ENCODE data around the gene IL12RB2.

IL12RB2 gene

DNA sequence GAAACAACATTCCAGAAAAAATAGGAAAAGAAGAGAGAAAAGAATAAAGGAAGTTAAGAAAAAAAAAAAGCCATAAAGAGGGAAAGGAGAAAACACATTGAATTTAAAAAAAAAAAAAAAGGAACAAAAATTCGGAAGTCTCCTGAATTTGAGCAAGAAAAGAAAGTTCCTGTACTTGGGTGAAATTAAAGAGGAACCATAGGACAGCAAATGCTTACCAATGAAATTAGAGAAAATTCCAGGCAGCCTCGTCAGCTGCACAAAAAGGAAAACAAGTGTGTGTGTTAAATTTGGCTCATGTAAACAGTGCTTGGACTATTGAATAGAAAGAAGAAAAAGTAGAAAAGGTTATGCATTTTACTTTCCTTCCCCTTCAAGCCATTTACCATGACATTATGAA, 4.9 kb downstream of the IL12RB2 start:
- no peak for DNase-seq (ENCODE audit: low spot score)

GRCh38 chr1:67313934-67314671, 6.4 kb downstream of the IL12RB2 start:
- no peak for DNase-seq (ENCODE audit: low spot score)

- DNase-seq (ENCODE audit: low spot score), result no peak
These were observed 7.0 kb downstream of the IL12RB2 start for GRCh38 chr1:67314696-67315095.

GRCh38 chr1:67316180-67316902, 8.7 kb downstream of the IL12RB2 start:
- no peak for DNase-seq (ENCODE audit: low spot score)

DNA sequence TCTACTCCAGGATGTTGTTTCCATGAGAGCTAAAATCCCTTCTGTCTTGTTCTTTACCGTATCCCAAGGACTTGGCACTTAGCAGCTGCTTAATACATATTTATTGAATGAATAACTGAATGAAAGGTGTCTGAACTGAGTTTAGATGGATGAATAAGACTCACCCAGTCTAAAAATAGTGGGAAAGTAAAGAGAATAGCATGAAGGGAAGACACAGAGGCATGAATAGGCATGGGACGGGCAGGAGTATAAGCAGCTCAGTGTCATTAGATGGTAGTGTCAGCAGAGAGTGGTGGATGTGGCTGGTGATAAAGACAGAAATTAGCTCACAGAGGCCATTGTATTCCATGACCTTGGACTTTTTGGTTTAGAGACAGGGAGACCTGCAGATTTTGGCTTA, 9.2 kb downstream of the IL12RB2 start:
- no peak for DNase-seq (ENCODE audit: low spot score)

- no peak for DNase-seq (ENCODE audit: low spot score)
These were observed 10.1 kb downstream of the IL12RB2 start for GRCh38 chr1:67317803-67318202.

DNA sequence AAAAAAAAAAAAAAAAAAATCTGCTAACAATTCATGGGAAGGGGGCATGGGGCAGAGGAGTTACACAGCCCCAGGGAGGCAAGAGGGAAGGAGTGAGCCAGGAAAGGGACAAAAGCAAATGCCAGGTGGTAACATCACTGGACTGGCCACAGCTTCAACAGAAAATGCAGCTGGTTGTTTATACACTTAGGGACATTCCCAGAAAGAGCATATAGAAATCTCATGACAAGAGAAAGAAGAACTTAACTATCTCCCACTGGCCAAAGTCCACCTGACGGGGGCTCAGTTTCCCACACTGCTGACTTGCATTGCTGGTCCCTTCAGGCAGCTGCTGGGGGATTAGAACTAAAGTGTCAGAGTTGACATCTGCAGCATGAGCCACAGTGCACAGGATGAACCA, 14.8 kb downstream of the IL12RB2 start:
- no peak for DNase-seq (ENCODE audit: low spot score)

DNA sequence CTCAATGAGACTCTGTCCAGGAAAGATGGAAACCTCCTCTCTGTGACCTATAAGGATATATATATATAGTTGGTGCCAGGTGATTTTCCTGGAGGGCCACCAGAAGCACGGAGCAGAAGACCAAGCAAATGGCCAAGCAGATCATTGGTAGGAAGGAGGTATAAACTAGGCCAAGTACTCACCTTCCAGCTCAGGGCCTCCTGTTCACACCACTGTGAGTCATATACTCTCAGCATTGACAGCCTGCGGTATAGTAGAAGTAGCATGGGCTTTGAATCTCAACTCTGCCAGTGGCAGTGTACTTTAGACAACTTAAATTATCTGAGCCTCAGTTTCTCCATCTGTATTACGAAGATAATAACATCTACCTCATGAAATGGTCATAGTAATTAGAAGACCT, 15.4 kb downstream of the IL12RB2 start:
- DNase-seq (ENCODE audit: low spot score), result no peak

DNA sequence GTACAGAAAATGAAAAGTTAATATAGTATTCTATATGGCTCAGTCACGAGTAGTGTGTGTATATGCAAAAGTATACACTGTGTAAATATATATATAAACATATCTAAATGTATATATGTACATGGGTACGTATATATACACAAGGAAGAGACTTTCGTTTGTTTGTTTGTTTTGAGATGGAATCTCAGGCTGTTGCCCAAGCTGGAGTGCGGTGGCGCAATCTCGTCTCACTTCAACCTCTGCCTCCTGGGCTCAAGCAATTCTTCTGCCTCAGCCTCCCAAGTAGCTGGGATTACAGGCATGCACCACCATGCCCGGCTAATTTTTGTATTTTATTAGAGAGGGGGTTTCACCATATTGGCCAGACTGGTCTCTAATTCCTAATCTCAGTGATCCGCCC, 16.4 kb downstream of the IL12RB2 start:
- no peak for DNase-seq (ENCODE audit: low spot score)

DNA sequence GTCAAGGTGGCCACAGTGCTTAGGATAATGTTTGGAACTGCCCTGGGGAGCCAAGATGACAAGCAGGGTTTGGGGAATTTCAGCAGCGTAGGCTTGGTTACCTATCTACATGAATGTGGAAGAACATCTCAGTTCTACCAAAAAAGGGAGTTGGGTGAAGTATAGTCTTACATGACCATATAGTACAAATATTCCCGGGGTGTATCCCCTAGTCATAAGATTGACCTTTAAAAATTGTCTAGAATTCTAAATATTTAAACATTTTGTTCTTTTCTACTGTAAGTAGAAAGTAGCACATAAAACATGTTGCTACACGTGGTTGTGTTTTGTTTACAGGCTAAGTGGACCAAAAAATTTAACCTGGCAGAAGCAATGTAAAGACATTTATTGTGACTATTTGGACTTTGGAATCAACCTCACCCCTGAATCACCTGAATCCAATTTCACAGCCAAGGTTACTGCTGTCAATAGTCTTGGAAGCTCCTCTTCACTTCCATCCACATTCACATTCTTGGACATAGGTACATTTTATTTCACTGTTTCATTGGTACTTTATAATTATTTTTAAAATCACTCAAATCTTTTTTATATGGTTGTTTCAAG, 20.3 kb downstream of the IL12RB2 start:
- no peak for DNase-seq (ENCODE audit: low spot score)

GRCh38 chr1:67332653-67333529, 25.2 kb downstream of the IL12RB2 start:
- no peak for DNase-seq (ENCODE audit: low spot score)

GRCh38 chr1:67333603-67334002, 25.9 kb downstream of the IL12RB2 start:
- no peak for DNase-seq (ENCODE audit: low spot score)

- no peak for DNase-seq (ENCODE audit: low spot score)
These were observed 27.7 kb downstream of the IL12RB2 start for GRCh38 chr1:67335411-67335810.

GRCh38 chr1:67336157-67336556, 28.5 kb downstream of the IL12RB2 start:
- DNase-seq (ENCODE audit: low spot score), result no peak

GRCh38 chr1:67336783-67337182, 29.1 kb downstream of the IL12RB2 start:
- no peak for DNase-seq (ENCODE audit: low spot score)

DNA sequence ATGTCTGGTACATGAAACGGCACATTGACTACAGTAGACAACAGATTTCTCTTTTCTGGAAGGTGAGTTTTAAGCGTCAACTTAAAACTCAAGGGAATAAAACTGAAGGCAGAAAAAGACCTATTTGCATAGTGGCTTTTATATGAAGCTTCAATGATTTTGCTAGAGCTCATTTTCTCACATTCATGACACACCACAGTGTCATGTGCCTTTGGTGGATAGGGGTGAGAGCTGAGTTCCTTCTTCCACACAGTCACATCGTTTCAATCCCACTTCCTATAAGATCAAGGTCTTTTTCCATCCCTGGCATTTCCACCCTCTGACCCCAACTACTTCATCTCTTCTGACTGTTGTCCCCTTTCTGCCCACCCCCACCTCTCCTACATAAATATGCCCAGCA, 31.0 kb downstream of the IL12RB2 start:
- no peak for DNase-seq (ENCODE audit: low spot score)

- no peak for DNase-seq (ENCODE audit: low spot score)
These were observed 32.1 kb downstream of the IL12RB2 start for GRCh38 chr1:67339623-67340343.

DNA sequence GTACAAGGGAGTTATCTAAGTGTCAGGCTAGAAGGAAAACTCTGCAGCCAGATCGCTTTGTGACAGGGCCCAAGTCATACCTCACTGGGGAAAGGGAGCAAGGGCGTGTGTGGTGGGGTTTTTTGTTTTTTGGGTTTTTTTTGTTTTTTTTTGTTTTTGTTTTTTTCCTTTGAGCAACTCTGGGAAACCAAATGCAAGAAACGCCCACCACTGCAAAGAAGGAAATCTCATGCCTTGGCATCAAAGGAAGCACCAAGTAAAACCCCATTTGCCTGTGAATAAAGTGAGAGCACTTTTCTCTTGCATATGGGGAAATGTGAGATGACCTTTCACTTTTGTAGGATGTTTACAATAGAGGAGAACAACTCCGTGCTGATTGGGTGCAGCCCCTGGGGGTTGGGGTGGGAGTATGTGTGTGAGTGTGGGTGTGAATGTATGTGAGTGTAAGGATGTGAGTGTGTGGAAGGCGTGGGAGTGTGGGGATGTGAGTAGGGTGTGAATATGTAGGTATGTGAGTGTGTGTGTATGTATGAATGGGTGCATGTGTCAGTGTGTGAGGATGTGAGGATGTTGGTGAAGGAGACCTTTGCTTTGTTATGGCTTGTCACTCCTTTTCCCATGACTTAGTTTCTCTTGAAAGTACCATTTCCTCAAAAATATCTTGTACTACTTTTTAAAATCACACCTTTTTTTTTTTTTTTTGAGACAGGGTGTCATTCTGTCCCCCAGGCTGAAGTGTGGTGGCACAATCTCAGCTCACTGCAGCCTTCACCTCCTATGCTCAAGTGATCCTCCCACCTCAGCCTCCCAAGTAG, 34.6 kb downstream of the IL12RB2 start:
- DNase-seq (ENCODE audit: low spot score), result no peak

DNA sequence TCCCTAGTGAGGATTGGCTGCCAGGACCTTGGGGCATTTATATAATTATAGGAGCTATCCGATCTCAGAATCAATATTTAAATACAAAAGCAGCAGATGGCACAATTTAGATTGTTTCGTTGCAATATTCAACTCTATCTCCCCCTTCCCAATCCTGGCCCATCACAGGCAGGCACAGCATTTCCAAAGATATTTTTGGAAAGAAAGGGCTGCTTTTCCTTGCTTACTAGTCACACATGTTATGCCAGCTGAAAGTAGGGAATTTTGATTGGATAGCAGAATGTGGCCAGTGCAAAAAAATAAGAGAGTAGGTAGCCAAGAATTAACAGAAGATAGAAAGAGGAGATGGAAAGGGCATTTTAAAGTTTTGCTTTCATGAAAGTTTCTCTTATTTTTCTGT, 37.9 kb downstream of the IL12RB2 start:
- no peak for DNase-seq (ENCODE audit: low spot score)

DNA sequence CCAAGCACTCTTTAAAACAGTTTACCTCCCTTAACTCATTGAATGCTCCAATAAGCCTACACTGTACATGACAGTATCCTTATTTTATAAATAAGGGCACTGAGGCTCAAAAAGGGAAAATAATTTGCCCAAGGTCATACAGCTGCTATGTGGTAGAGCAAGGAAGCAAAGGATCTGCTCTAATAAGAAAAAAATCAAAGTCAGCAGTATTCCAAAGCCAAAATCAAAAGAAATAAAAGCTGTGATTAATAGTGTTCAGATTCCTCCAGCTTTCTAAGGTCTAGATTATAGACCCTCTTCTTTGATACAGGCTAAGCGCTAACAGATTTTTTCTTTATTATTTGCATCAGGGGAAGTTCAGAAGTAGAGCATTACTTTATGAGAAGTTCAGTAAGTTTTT, 39.3 kb downstream of the IL12RB2 start:
- no peak for DNase-seq (ENCODE audit: low spot score)
